IMR-90 (cell line): Measurements from ENCODE around the gene SLIT3.

Source experiments
- BHLHE40 ChIP-seq: fragments of 150-350 bp; IDR thresholded peaks from 2 replicates; pipeline ENCODE4 v1.6.1; 2016; ENCODE audit warnings: mild to moderate bottlenecking, low read depth, low read length
- CEBPB ChIP-seq: IDR thresholded peaks from 2 replicates; pipeline ENCODE4 v1.6.1; 2012; ENCODE audit warnings: low read depth, low read length, improper control_type of control experiment
- CTCF ChIP-seq: conservative IDR thresholded peaks from 2 replicates; pipeline ENCODE4 v1.5.1; 2012; ENCODE audit warnings: mild to moderate bottlenecking, low read depth, low read length, improper control_type of control experiment
- MAFK ChIP-seq: IDR thresholded peaks from 2 replicates; pipeline ENCODE4 v1.6.1; 2012; ENCODE audit warnings: low read depth, low read length, improper control_type of control experiment
- MAZ ChIP-seq: IDR thresholded peaks from 2 replicates; pipeline ENCODE4 v1.6.1; 2012; ENCODE audit warnings: low read depth, mild to moderate bottlenecking, low read length, improper control_type of control experiment, moderate library complexity, borderline replicate concordance
- POLR2A ChIP-seq: IDR thresholded peaks from 2 replicates; pipeline ENCODE4 v1.6.1; 2012; ENCODE audit warnings: mild to moderate bottlenecking, low read depth, low read length
- RAD21 ChIP-seq: IDR thresholded peaks from 2 replicates; pipeline ENCODE4 v1.6.1; 2012; ENCODE audit warnings: low read length, improper control_type of control experiment
- RCOR1 ChIP-seq: IDR thresholded peaks from 2 replicates; pipeline ENCODE4 v1.6.1; 2012; ENCODE audit warnings: mild to moderate bottlenecking, low read length, improper control_type of control experiment; ENCODE audit not compliant: insufficient replicate concordance
- RFX5 ChIP-seq: IDR thresholded peaks from 2 replicates; pipeline ENCODE4 v1.8.0; 2012; ENCODE audit warnings: low read depth, mild to moderate bottlenecking, low read length, moderate library complexity
- SMC3 ChIP-seq: fragments of 150-350 bp; IDR thresholded peaks from 2 replicates; pipeline ENCODE4 v1.6.1; 2016; ENCODE audit warnings: low read depth, mild to moderate bottlenecking, antibody characterized with exemption, low read length, moderate library complexity

GRCh38 chr5:168898247-168898911, 402.6 kb downstream of the SLIT3 start:
- no peak for TF ChIP-seq CTCF
- no peak for TF ChIP-seq POLR2A
- TF ChIP-seq BHLHE40 = no peak
- TF ChIP-seq MAFK = no peak
- no peak for TF ChIP-seq RAD21
- no peak for TF ChIP-seq MAZ
- no peak for TF ChIP-seq SMC3
- no peak for TF ChIP-seq RFX5
- no peak for TF ChIP-seq RCOR1
- TF ChIP-seq CEBPB = no peak
